HG03378 (cell line): Measurements from ENCODE around the gene DESI1.
A peak's percentile ranks its signal among the peaks of the same experiment; 100 is the strongest.
"Not testable (repeated sequence)": the region's sequence is repeated elsewhere in the genome, so short reads cannot be mapped to it uniquely, and the experiment has no call there.

Source experiments
- ATAC-seq: cut with Tn5 transposase; IDR thresholded peaks from one replicate; pipeline ENCODE4 v1.9.1; 2021; ENCODE audit warnings: mild to moderate bottlenecking, moderate library complexity; ENCODE audit not compliant: unreplicated experiment

DESI1 gene

DNA sequence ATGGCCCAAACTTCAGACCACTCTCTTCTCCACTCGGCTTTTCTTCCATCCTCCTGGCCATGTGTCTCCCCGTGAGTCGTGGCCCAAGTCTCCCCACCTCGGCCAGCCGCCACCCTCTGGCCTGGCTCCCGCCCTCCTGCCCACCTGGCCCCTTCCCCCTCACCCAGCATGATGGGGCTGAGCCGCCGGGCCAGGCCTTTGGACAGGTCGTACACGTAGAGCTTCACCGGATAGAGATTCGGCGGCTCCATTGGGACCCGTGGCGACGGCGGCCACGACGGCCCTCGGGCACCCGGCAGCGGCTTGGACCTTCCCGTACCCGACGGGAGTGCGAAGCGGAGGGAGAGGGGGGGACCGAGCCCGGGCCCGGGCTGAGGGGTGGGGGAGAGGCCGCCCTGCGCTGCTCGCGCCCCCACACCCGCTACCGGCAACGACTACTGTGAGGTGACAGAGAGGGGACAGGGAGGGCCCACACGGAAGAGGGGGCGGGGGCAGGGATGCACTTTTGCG, at the start of gene DESI1:
DESI1 (minus strand) TSS at position 455 of the 510 bp plus-strand sequence; CDS start at position 251, 204 bp downstream.
- ATAC-seq, result peak; percentile 18

DNA sequence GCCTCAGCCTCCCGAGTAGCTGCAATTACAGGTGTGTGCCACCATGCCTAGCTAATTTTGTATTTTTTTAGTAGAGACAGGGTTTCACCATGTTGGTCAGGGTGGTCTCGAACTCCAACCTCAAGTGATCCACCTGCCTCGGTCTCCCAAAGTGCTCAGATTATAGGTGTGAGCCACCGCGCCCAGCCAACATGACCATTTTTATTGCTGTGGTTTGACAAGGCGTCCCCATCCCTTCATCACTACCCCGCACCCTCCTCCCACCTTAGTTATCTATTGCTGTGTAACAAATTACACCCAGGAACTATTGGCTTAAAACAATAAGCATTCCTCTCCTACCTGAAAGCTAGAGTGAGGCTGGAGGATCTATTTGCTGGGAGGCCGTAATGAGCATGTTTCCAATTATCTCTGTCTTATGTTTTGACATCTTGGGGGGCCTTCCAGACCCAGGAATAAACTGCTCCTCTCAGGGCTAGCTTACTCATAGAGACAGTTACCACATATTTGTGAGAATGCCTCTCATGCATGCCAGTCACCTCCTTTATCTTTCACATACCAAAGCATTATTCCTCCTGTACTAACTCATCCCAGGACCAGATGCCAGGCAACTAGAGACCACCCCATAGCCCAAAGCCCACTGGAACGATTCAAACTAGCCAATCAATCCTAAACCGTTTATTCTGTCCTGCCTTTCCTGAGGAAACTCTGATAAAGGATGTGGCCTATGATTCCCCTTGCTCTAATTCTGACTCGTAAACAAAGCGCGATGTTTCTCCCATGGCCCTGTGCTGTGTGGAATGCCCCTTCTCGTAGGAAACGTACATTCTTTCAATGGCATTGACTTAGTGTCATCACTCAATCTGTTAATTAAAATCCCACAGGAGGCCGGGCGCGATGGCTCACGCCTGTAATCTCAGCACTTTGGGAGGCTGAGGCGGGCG, 48.4 kb upstream of the DESI1 start:
- no peak for ATAC-seq

DNA sequence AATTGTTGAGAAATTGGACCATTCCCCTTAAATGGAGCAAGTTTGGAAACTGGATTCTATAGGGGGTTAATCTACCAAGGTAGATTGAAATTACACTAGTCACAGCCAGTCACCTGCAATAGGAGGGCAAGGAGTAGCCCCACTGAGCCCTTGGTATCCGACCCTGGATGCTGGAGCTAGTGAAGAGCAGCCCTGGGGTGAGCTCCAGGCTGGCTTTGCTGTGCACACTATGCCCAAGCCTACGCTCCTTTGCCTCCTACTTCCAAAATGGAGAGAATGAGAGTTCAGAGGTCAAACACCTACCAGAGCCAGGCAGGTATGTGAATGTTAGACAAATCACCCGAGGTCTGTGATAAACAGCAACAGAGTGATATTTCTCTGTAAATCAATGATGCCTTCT, 44.1 kb upstream of the DESI1 start:
- ATAC-seq, result no peak

DNA sequence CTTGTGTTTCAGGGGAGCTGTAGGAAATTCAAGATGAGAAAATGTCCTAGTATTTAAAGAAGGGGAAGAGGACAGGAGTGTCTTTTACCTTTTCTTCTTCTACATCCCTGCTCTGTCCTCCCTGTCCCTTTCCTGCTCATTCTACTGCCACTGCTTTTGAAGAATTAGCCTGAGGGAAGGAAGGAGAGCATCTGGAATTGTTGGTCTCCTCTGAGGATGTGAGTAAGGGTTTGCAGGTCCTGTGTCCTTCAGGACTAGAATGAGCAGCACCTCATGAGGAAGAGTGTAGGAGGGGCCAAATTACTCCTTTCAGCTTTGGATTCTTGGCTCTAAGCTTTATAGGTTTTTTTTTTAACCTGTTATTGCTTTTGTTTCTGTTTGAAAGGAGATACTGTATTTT, 43.6 kb upstream of the DESI1 start:
- ATAC-seq, result no peak

- not testable (repeated sequence) for ATAC-seq
These were observed 42.8 kb upstream of the DESI1 start for GRCh38 chr22:41663594-41663993.

DNA sequence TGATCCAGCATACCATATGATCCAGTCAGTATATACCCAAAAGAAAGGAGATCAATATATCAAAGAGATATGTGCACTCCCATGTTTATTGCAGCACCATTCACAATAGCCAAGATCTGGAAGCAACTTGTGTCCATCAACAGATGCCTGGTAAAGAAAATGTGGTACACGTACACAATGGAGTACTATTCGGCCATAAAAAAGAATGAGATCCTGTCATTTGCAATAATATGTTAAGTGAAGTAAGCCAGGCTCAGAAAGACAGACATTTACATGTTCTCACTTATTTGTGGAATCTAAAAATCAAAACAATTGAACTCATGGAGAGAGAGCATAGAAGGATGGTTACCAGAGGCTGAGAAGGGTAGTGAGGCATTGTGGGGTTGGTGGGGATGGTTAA, 40.9 kb upstream of the DESI1 start:
- ATAC-seq, result no peak

GRCh38 chr22:41661088-41661487, 40.2 kb upstream of the DESI1 start:
- no peak for ATAC-seq

GRCh38 chr22:41660416-41660815, 39.6 kb upstream of the DESI1 start:
- no peak for ATAC-seq

- no peak for ATAC-seq
These were observed 39.1 kb upstream of the DESI1 start for GRCh38 chr22:41659941-41660340.

DNA sequence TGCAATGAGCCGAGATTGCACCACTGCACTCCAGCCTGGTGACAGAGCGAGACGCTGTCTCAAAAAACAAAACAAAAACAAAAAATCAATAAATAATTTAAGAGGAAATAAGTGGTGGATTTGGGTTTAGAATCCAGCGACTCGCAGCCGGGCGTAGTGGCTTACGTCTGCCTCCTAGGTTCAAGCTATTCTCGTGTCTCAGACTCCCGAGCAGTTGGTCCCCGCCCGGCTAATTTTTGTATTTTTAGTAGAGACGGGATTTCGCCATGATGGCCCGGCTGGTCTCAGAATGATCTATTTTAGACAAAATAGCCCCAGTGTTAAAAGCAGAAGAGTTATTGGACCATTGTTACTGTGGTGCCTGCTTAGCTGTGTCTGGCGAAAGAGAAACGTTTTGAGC, 38.0 kb upstream of the DESI1 start:
- no peak for ATAC-seq

GRCh38 chr22:41657709-41658108, 36.9 kb upstream of the DESI1 start:
- ATAC-seq, result no peak

DNA sequence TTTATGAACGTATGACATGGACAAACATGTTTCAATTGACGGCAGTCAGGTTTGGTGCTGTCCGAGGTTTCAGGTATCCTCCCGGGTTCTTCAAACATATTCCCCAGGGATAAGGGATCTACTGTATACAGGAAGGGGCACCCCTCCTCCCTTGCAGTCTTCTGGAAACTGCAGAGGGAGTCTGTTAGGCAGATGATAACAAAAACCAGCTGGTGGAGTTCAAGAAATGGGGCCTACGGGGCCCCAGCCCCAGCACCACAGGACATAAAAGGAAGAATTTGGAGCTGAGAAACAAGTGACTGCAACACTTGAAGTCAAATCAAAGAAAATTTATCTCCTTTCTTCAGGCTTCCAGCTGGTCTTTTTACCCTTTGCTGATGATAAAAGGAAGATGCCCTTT, 35.7 kb upstream of the DESI1 start:
- no peak for ATAC-seq

DNA sequence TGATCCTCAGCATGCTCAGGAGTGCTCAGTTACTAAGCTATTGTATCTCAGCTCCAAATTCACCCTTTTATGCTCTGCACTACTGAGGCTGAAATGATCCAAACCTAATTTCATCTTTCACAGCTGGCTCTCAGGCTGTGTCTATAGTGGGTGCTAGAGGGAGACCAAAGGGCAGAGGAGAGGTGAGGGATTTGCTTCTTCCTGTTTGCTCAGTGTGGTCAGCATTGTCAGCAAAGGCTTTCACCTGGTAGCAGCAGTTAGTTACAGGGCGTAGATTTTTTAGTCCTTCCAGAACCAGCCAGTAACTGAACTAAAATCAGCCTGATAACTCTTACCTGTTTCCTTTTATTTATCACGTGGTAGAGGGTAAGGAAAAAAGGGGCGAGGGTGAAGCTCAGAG, 33.5 kb upstream of the DESI1 start:
- no peak for ATAC-seq

GRCh38 chr22:41650821-41651220, 30.0 kb upstream of the DESI1 start:
- no peak for ATAC-seq

GRCh38 chr22:41650229-41650628, 29.4 kb upstream of the DESI1 start:
- ATAC-seq, result no peak

DNA sequence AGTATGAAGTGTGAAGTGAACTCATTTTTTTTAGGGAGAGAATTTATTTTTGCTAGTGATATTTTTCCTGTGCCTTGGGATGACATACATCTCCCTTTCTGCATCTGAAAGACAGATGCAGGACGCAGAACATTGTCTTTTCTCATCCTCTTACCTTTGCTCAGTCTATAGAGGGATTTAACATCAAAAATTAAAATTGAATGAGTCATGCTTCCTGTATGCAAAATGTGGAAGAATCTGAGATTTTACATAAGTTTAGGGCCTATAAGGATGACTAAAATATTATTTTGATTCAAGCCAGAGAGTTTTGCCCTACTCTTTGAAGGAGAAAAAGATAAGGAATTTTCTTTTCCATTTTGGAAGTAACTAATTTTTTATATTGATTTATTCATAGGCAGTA, 27.6 kb upstream of the DESI1 start:
- no peak for ATAC-seq

- ATAC-seq, result no peak
These were observed 26.9 kb upstream of the DESI1 start for GRCh38 chr22:41647771-41648170.

DNA sequence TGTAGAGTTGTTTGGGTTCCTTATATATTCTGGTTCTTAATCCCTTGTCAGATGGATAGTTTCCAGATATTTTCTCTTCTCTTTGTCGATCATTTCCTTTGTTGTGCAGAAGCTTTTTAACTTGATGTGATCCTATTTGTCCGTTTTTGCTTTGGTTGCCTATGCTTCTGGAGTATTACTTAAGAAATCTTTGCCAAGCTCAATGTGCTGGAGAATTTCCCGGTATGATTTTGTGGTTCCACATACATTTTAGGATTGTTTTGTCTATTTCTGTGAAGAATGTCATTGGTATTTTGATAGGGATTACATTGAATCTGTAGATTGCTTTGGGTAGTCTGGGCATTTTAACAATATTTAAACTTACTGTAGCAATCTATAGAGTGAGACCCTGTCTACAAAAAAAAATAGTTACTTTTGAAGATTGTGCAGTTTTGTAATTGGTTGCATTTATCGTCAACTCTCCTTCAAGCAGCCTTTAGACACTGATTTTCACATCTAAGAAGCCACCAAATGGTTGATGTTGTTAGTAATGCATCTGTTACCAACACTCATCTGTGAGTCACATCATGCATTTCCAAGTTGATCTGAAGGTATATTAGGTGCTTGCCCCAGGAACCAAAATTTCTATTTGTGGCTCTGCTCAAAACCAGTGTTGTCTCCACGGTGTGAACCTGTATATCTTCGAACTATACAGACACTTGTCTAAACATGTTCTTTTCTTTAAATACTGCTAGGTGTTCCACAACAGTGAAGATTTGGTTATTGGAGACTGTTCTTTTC, 21.7 kb upstream of the DESI1 start:
- no peak for ATAC-seq

DNA sequence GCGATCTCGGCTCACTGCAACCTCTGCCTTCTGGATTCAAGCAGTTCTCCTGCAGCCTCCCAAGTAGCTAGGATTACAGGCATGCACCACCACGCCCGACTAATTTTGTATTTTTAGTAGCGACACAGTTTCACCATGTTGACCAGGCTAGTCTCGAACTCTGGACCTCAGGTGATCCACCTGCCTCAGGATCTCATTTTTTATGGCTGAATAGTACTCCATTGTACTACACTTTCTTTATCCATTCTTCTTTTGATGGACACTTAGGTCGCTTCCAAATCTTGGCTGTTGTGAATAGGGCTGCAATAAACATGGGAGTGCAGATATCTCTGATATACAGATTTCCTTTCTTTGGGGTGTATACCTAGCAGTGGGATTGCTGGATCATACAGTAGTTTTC, 21.0 kb upstream of the DESI1 start:
- ATAC-seq, result no peak

DNA sequence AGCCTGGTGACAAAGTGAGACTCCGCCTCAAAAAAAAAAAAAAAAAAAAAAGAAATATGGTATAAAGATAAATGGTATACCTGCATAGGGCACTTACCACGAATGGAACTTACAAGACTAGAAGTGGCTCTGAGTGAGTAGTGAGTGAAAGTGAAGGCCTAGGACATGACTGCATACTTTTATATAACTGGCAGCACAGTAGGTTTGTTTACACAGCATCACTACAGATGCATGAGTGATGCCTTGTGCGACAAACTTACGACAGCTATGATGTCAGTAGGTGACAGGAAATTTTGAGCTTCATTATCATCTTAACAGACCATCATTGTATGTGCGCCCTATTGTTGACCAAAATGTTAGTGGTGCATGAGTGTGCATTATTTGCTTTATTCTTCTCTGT, 17.9 kb upstream of the DESI1 start:
- no peak for ATAC-seq

GRCh38 chr22:41638124-41638523, 17.3 kb upstream of the DESI1 start:
- no peak for ATAC-seq

GRCh38 chr22:41637623-41638022, 16.8 kb upstream of the DESI1 start:
- ATAC-seq, result not testable (repeated sequence)
